K562 (cell line): Measurements from ENCODE around the gene RANBP3. TPM values are rescaled to one million over a fixed set of nuclear protein-coding genes. Genes with fewer than 3 reads are reported as not detected.

Experiments used
- ATAC-seq: fragments of 200-7000 bp; cut with Tn5 transposase; 3 replicates; pipeline ENCODE4 v1.9.1; 2020; ENCODE audit warnings: moderate library complexity
- BruUV-seq: library from RNA; stranded (reverse); fragments of 400-500 nt; replicated peaks from 2 replicates; lab custom pipeline; 2021; lab: Mats Ljungman, UMichigan
- CTCF ChIA-PET: fragments of 300-600 bp; formaldehyde crosslinking; extraction: SDS; loops from one replicate; lab custom pipeline; 2021; ENCODE audit warnings: low intra/inter-chr PET ratio; lab: Yijun Ruan, JAX
- POLR2A ChIA-PET: fragments of 300-600, 350-650 bp; sonication (Branson Sonifier 250); formaldehyde crosslinking; extraction: SDS; loops from one replicate; lab custom pipeline; 2021; ENCODE audit warnings: antibody characterized with exemption, inconsistent platforms; lab: Yijun Ruan, JAX
- DNase-seq, 4 experiments: peaks; one replicate each; pipeline versions ENCODE4 v3.0.0 to v3.0.0-alpha.2; 2011 to 2018; ENCODE audit warnings: low spot score in 3 of 4, mixed read lengths in 3 of 4; ENCODE audit errors: extremely low read depth in 1 of 4
- FAIRE-seq: peaks from 2 replicates; lab custom pipeline; 2011; peaks lifted over from hg19 to GRCh38; lab: Jason Lieb, UNC
- H2AFZ ChIP-seq: 2 replicates; pipeline ENCODE4 v1.6.0; 2011; ENCODE audit warnings: low read depth, low read length, control low read depth, inconsistent platforms
- H3K27ac ChIP-seq: fragments of 200-600 bp; 3 replicates; pipeline ENCODE4 v1.8.0; 2011; ENCODE audit warnings: low read depth, mild to moderate bottlenecking, control low read depth, inconsistent platforms, low read length, moderate library complexity, mixed read lengths; ENCODE audit errors: extremely low read depth
- H3K27me3 ChIP-seq, 2 experiments: fragments of 300-600 bp in 1 of 2; 2 replicates in 1 of 2; 3 replicates in 1 of 2; pipeline versions ENCODE4 v1.6.0 to v1.8.0; 2011; ENCODE audit warnings: inconsistent platforms in 2 of 2, low read length in 2 of 2, mild to moderate bottlenecking in 1 of 2, mixed read lengths in 1 of 2, moderate library complexity in 1 of 2; ENCODE audit not compliant: control insufficient read depth in 2 of 2, insufficient read depth in 2 of 2
- H3K36me3 ChIP-seq: fragments of 300-600 bp; 3 replicates; pipeline ENCODE4 v1.8.0; 2011; ENCODE audit warnings: mild to moderate bottlenecking, low read length, inconsistent platforms; ENCODE audit not compliant: control insufficient read depth, insufficient read depth
- H3K4me1 ChIP-seq, 2 experiments: fragments of 200-600 bp in 1 of 2; replicated peaks in 1 of 2; 2 replicates in 1 of 2; 3 replicates in 1 of 2; pipeline versions ENCODE4 v1.5.1 to v1.8.0; 2011; ENCODE audit warnings: inconsistent platforms in 2 of 2, low read length in 2 of 2, mild to moderate bottlenecking in 1 of 2, mixed read lengths in 1 of 2, moderate library complexity in 1 of 2; ENCODE audit not compliant: control insufficient read depth in 2 of 2, insufficient read depth in 2 of 2
- H3K4me2 ChIP-seq: 2 replicates; pipeline ENCODE4 v1.6.1; 2011; ENCODE audit warnings: low read length, control low read depth, inconsistent platforms, mixed read lengths; ENCODE audit not compliant: insufficient read depth
- H3K4me3 ChIP-seq: fragments of 200-600 bp; sonication (generic), shearing (Covaris generic); 2 replicates; pipeline ENCODE4 v1.5.1; 2016; ENCODE audit warnings: control low read depth, inconsistent platforms
- H3K79me2 ChIP-seq: fragments of 200-600 bp; 3 replicates; pipeline ENCODE4 v1.8.0; 2011; ENCODE audit warnings: low read length, inconsistent platforms; ENCODE audit not compliant: control insufficient read depth, insufficient read depth
- H3K9ac ChIP-seq, 2 experiments: 2 replicates each; pipeline versions ENCODE4 v1.6.0 to v1.6.1; 2011; ENCODE audit warnings: low read depth in 2 of 2, low read length in 2 of 2, control low read depth in 1 of 2, inconsistent platforms in 1 of 2, mild to moderate bottlenecking in 1 of 2, mixed read lengths in 1 of 2; ENCODE audit not compliant: insufficient read depth in 1 of 2
- H3K9me1 ChIP-seq: one replicate; pipeline ENCODE4 v1.6.0; 2011; ENCODE audit warnings: inconsistent platforms, mild to moderate bottlenecking, low read length, moderate library complexity; ENCODE audit not compliant: control insufficient read depth, insufficient read depth
- H3K9me3 ChIP-seq: replicated peaks from 2 replicates; pipeline ENCODE4 v1.5.1; 2011; ENCODE audit warnings: low read depth, low read length, inconsistent platforms; ENCODE audit not compliant: control insufficient read depth, insufficient read depth
- H4K20me1 ChIP-seq: replicated peaks from 2 replicates; pipeline ENCODE4 v1.6.1; 2011; ENCODE audit warnings: low read length, inconsistent platforms, mixed read lengths; ENCODE audit not compliant: control insufficient read depth, insufficient read depth
- ASH1L ChIP-seq: fragments of 450-650 bp; IDR thresholded peaks from 2 replicates; pipeline ENCODE4 v1.6.1; 2018; ENCODE audit warnings: borderline replicate concordance, mild to moderate bottlenecking, low read depth; ENCODE audit not compliant: partially characterized antibody
- DIDO1 ChIP-seq: fragments of 450-650 bp; IDR thresholded peaks from 2 replicates; pipeline ENCODE4 v1.6.1; 2016; ENCODE audit warnings: low read depth, missing biosample characterization, missing genetic modification characterization
- ETS2 ChIP-seq: IDR thresholded peaks from 2 replicates; pipeline ENCODE4 v1.6.1; 2016; ENCODE audit warnings: borderline replicate concordance, missing genetic modification characterization, mild to moderate bottlenecking, moderate library complexity, missing compliant biosample characterization; ENCODE audit not compliant: poor library complexity, severe bottlenecking
- MEF2D ChIP-seq: conservative IDR thresholded peaks from 2 replicates; pipeline ENCODE4 v1.6.1; 2016; ENCODE audit warnings: low read depth, missing genetic modification characterization, missing compliant biosample characterization
- SMARCA4 ChIP-seq: fragments of 450-650 bp; IDR thresholded peaks from 2 replicates; pipeline ENCODE4 v1.6.1; 2016
- SOX6 ChIP-seq: fragments of 450-650 bp; IDR thresholded peaks from 2 replicates; pipeline ENCODE4 v1.6.1; 2014; ENCODE audit warnings: mild to moderate bottlenecking
- ZNF184 ChIP-seq: sonication (generic); formaldehyde crosslinking; IDR thresholded peaks from 2 replicates; pipeline ENCODE4 v1.5.0; 2020; ENCODE audit warnings: missing genetic modification reagents
- WGBS: fragments of 100-300 bp; shearing (Covaris generic); methylation state at CpG from one replicate; pipeline ENCODE4 v1.1.6; 2016; ENCODE audit warnings: low coverage, mixed read lengths; ENCODE audit not compliant: insufficient coverage; ENCODE audit errors: missing lambda C conversion rate; 5-methylcytosine and 5-hydroxymethylcytosine counted together
- in situ Hi-C: fragments of 300-500 bp; cut with MboI; formaldehyde crosslinking; loops from 4 replicates; pipeline ENCODE4 v1.15.0; 2018; ENCODE audit warnings: inconsistent platforms, mixed read lengths
- intact Hi-C: fragments of 100-400 bp; cut with micrococcal nuclease; formaldehyde crosslinking; loops from 2 replicates; pipeline ENCODE4 v1.14.2; 2022
- polyA plus RNA-seq, 8 experiments: library from polyadenylated mRNA; depleted of rRNA in 4 of 8; stranded (reverse) in 5 of 8; unstranded in 3 of 8; fragments of >200 nt; fragmentation: Nextera tagmentation in 2 of 8; fragmentation: Illumina TruSeq in 1 of 8; extraction: Ambion mirVana in 2 of 8; extraction: Trizol in 1 of 8; gene quantifications; 2 replicates each; pipeline versions ENCODE4 v1.2.1 to v1.2.3, GENCODE V29; 2011 to 2014; ENCODE audit warnings: inconsistent platforms in 1 of 8, missing spikeins in 1 of 8
- total RNA-seq, 7 experiments: library from RNA; depleted of rRNA in 6 of 7; stranded (reverse); fragments of >200 nt in 6 of 7; fragmentation: Illumina TruSeq in 2 of 7; extraction: Trizol in 2 of 7; gene quantifications; 2 replicates each; pipeline versions ENCODE4 v1.2.1 to v1.2.3, GENCODE V29; 2011 to 2021; ENCODE audit warnings: low replicate concordance in 1 of 7
- TF ChIP-seq, protein P1 (sequence below): sonication (generic); formaldehyde crosslinking; IDR thresholded peaks from 2 replicates; pipeline ENCODE4 v1.5.0; 2020; ENCODE audit warnings: missing genetic modification reagents

The RANBP3 gene
- total and polyA plus RNA-seq, 9 of the 15 experiments (the other 6 are each of a cell fraction or from before 2014, with no cell fraction given): 0.90 to 95.1 (median 63.2) TPM

DNA sequence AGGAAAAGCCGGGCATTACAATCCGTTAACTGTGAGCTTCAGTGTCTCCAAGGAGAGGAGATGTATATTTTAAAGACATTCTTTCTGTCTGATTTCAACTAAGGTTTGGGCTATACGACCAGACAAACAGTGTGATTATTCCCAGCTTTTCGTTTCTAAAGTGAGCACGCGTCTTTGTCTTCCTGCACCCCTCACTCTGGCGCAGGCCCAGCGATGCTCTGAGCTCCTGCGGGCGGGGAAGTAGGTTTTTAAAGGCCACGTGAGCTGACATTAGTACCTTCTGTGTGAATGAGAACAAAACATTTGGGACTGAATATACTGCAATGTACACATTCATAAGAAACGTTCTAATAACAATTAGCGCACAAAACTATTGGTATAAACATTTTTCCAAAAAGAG, 15.3 kb upstream of the RANBP3 start:
- FAIRE-seq (no peak), ATAC-seq (no peak), DNase-seq (no peak)
- H3K36me3 ChIP-seq: no peaks in the 10 kb centered on the region
- H3K4me3 ChIP-seq: no peak overlapping the region
- POLR2A ChIA-PET: no interaction called here
- in situ Hi-C loops: no loop called here
- no peaks in the 10 kb centered on the region for H3K79me2 ChIP-seq
- H4K20me1 ChIP-seq: no peaks in the 10 kb centered on the region
- no peaks in the 10 kb centered on the region for H3K9me1 ChIP-seq
- no peak overlapping the region for H3K4me2 ChIP-seq
- peaks cover 10 to 40% of the 10 kb centered on the region in 2 experiments; a peak in 3 of 5 replicates for H3K4me1 ChIP-seq
- H3K9me3 ChIP-seq: no peaks in the 10 kb centered on the region
- no peaks in the 10 kb centered on the region for H3K27me3 ChIP-seq
- H3K27ac ChIP-seq: no peak overlapping the region
- H2AFZ ChIP-seq: no peak overlapping the region
- no peak overlapping the region for H3K9ac ChIP-seq
- CTCF ChIA-PET: no interaction called here
- no peak for TF ChIP-seq ETS2 (tag)
- TF ChIP-seq, protein P1, sequence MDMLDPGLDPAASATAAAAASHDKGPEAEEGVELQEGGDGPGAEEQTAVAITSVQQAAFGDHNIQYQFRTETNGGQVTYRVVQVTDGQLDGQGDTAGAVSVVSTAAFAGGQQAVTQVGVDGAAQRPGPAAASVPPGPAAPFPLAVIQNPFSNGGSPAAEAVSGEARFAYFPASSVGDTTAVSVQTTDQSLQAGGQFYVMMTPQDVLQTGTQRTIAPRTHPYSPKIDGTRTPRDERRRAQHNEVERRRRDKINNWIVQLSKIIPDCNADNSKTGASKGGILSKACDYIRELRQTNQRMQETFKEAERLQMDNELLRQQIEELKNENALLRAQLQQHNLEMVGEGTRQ (CRISPR knock-in tag): no peak
- WGBS: 77% methylated on average over 13 of the region's 13 CpGs
- BruUV-seq: no TSS peak
- intact Hi-C loops: no loop called here

DNA sequence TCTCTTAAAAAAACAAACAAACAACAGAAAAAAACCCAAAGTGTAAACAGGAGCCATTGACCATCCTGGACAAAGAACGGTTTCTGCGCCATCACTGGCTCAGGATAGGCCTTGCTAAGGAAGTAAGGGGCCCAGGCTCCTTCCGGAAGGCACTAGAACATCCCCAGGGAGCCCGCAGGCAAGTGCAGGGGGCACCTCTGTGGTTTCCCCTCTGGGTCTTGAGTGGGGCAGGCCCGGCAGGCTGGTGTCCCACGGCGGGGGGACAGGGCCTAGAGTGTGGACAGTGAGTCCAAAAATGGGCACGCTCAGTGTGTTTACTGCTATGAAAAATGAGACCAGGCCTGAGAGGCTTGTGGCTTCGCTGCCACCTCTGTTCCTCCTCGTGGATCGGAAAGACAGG, 14.8 kb upstream of the RANBP3 start:
- Histone ChIP-seq H3K27me3 (no peaks in the 10 kb centered on the region), H4K20me1 (no peaks in the 10 kb centered on the region), H3K36me3 (no peaks in the 10 kb centered on the region), H3K4me3 (no peak overlapping the region), H3K9ac (no peak overlapping the region), H3K79me2 (no peaks in the 10 kb centered on the region), H3K9me1 (no peaks in the 10 kb centered on the region), H3K4me2 (no peak overlapping the region), H3K4me1 (peaks cover 11 to 40% of the 10 kb centered on the region in 2 experiments; a peak in 4 of 5 replicates), H2AFZ (no peak overlapping the region), H3K27ac (no peak overlapping the region), H3K9me3 (no peaks in the 10 kb centered on the region)
- ChIA-PET CTCF (no interaction called here), POLR2A (no interaction called here)
- in situ Hi-C loops (no loop called here), intact Hi-C loops (no loop called here)
- TF ChIP-seq DIDO1 (tag) (no peak), SMARCA4 (no peak), SOX6 (no peak), ZNF184 (CRISPR knock-in tag) (no peak), ASH1L (no peak), MEF2D (no peak)
- DNase-seq (no peak), ATAC-seq (no peak), FAIRE-seq (no peak)
- BruUV-seq: no TSS peak
- WGBS: 88% methylated on average over 9 of the region's 11 CpGs
